OCI-LY7 (cell line): Measurements from ENCODE around the gene UFSP2. TPM values are rescaled to one million over a fixed set of nuclear protein-coding genes. Genes with fewer than 3 reads are reported as not detected.

Source experiments
- BruUV-seq: library from RNA; stranded (reverse); fragments of 400-500 nt; replicated peaks from 2 replicates; lab custom pipeline; 2021; lab: Mats Ljungman, UMichigan
- CTCF ChIA-PET: fragments of 300-600 bp; sonication (Branson Sonifier 250); formaldehyde crosslinking; loops from one replicate; lab custom pipeline; 2022; ENCODE audit warnings: antibody characterized with exemption; ENCODE audit not compliant: unreplicated experiment; lab: Charles Lee
- POLR2A ChIA-PET: fragments of 300-600 bp; sonication (Branson Sonifier 250); formaldehyde crosslinking; loops from one replicate; lab custom pipeline; 2022; ENCODE audit warnings: antibody characterized with exemption; lab: Charles Lee
- DNase-seq: peaks from one replicate; pipeline ENCODE4 v3.0.0-alpha.2; 2015; ENCODE audit warnings: low spot score
- H2AFZ ChIP-seq: fragments of 200-600 bp; sonication (generic), shearing (Covaris generic); 2 replicates; pipeline ENCODE4 v1.6.1; 2014; ENCODE audit warnings: mild to moderate bottlenecking, antibody characterized with exemption, low read length, moderate library complexity
- H3K27ac ChIP-seq: fragments of 200-600 bp; sonication (generic); 2 replicates; pipeline ENCODE4 v1.5.1; 2014; ENCODE audit warnings: mixed run types, low read depth, mild to moderate bottlenecking, moderate library complexity, low read length, inconsistent platforms; ENCODE audit not compliant: poor library complexity, severe bottlenecking
- H3K36me3 ChIP-seq: fragments of 200-600 bp; sonication (generic); 2 replicates; pipeline ENCODE4 v1.6.1; 2014; ENCODE audit warnings: mild to moderate bottlenecking, antibody characterized with exemption, low read length, moderate library complexity, mixed read lengths; ENCODE audit not compliant: insufficient read depth
- H3K4me1 ChIP-seq: fragments of 200-600 bp; sonication (generic); 2 replicates; pipeline ENCODE4 v1.5.1; 2014; ENCODE audit warnings: mild to moderate bottlenecking, low read length; ENCODE audit not compliant: insufficient read depth, poor library complexity, severe bottlenecking
- H3K4me2 ChIP-seq: fragments of 200-600 bp; sonication (generic); 2 replicates; pipeline ENCODE4 v1.6.1; 2014; ENCODE audit warnings: mild to moderate bottlenecking, low read length
- H3K4me3 ChIP-seq: fragments of 200-600 bp; sonication (generic); 2 replicates; pipeline ENCODE4 v1.5.1; 2014; ENCODE audit warnings: mild to moderate bottlenecking, low read depth, low read length; ENCODE audit not compliant: poor library complexity, severe bottlenecking
- H3K79me2 ChIP-seq: fragments of 200-600 bp; sonication (generic); 2 replicates; pipeline ENCODE4 v1.6.1; 2016; ENCODE audit warnings: low read depth, mild to moderate bottlenecking, low read length, moderate library complexity, mixed read lengths; ENCODE audit not compliant: insufficient read depth
- H3K9me2 ChIP-seq: fragments of 200-600 bp; sonication (generic); 2 replicates; pipeline ENCODE4 v1.6.1; 2016; ENCODE audit warnings: mild to moderate bottlenecking, low read length, mixed read lengths; ENCODE audit not compliant: insufficient read depth
- H3K9me3 ChIP-seq: fragments of 200-600 bp; sonication (generic); 2 replicates; pipeline ENCODE4 v1.6.1; 2014; ENCODE audit warnings: mild to moderate bottlenecking, mixed run types, low read length, mixed read lengths
- H4K20me1 ChIP-seq: fragments of 200-600 bp; sonication (generic); 2 replicates; pipeline ENCODE4 v1.6.1; 2014; ENCODE audit warnings: mild to moderate bottlenecking, antibody characterized with exemption, low read length, moderate library complexity, mixed read lengths; ENCODE audit not compliant: insufficient read depth
- CTCF ChIP-seq: fragments of 200-600 bp; sonication (generic); conservative IDR thresholded peaks from 2 replicates; pipeline ENCODE4 v1.5.1; 2014; ENCODE audit warnings: mild to moderate bottlenecking, antibody characterized with exemption, low read length, moderate library complexity, mixed read lengths
- EZH2phosphoT487 ChIP-seq: fragments of 200-600 bp; sonication (generic); IDR thresholded peaks from 2 replicates; pipeline ENCODE4 v1.6.1; 2018; ENCODE audit warnings: low read depth, borderline replicate concordance, mild to moderate bottlenecking, mixed run types, antibody characterized with exemption, low read length, moderate library complexity, mixed read lengths
- intact Hi-C: fragments of 100-400 bp; cut with micrococcal nuclease; formaldehyde crosslinking; loops from one replicate; pipeline ENCODE4 v1.10.0; 2022; ENCODE audit not compliant: unreplicated experiment
- total RNA-seq, 2 experiments: library from RNA; depleted of rRNA in 1 of 2; stranded (reverse); fragments of >200 nt in 1 of 2; shearing (Covaris generic) in 1 of 2; gene quantifications; 2 replicates each; pipeline ENCODE4 v1.2.3, GENCODE V29; 2014 to 2022

Gene UFSP2
- total RNA-seq, 2 experiments from 2014 or later, result 17.3 to 37.6 TPM

DNA sequence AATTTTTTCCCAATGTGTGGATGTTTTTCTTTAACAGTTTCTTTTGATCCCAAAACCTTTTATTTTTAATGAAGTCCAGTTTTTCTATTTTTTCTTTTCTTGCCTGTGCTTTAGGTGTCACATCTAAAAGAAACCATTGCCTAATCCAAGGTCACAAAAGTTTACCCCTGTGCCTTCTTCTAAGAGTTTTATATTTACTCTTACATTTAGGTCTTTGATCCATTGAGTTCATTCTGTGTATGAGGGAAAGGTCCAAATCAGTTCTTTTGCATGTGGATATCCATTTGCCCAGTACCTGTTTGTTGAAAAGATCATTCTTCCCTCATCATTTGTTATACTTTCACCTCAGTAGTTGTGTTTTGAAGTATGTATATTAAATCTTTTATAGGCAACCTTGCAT is 43.0 kb downstream of the UFSP2 start:
- POLR2A ChIA-PET, result interaction anchor here (0.6 kb wide), 1 partner anchor 186 kb away, joined by 4 read pairs; no protein-coding TSS in a partner anchor
- Histone ChIP-seq H3K36me3 (peaks cover 4% of the 10 kb centered on the region; the same call in 1 of the 2 replicates), H2AFZ (no peak overlapping the region), H3K4me1 (no peaks in the 10 kb centered on the region), H3K9me2 (no peaks in the 10 kb centered on the region), H3K79me2 (no peaks in the 10 kb centered on the region), H3K27ac (no peak overlapping the region), H4K20me1 (no peaks in the 10 kb centered on the region), H3K9me3 (peaks cover 19% of the 10 kb centered on the region), H3K4me2 (no peak overlapping the region), H3K4me3 (no peak overlapping the region)
- no peak for TF ChIP-seq CTCF
- TF ChIP-seq EZH2phosphoT487, result no peak
- intact Hi-C loops, result no loop called here
- CTCF ChIA-PET, result no interaction called here
- BruUV-seq, result no TSS peak
- no peak for DNase-seq

GRCh38 chr4:185381288-185382196 is 44.2 kb downstream of the UFSP2 start:
- no peak for TF ChIP-seq CTCF
- no peak for TF ChIP-seq EZH2phosphoT487
- ChIA-PET CTCF (no interaction called here), POLR2A (interaction anchor here (0.6 to 1.0 kb wide), 4 partner anchors 12 to 484 kb away, joined by 3 to 4 read pairs (median 4); no protein-coding TSS in a partner anchor)
- no peak overlapping the region for H3K27ac ChIP-seq
- no peak overlapping the region for H3K4me3 ChIP-seq
- H3K4me1 ChIP-seq, result no peaks in the 10 kb centered on the region
- no peaks in the 10 kb centered on the region for H3K79me2 ChIP-seq
- no peak overlapping the region for H3K4me2 ChIP-seq
- H4K20me1 ChIP-seq, result no peaks in the 10 kb centered on the region
- H2AFZ ChIP-seq, result no peak overlapping the region
- no peaks in the 10 kb centered on the region for H3K9me2 ChIP-seq
- no TSS peak for BruUV-seq
- peaks cover 4% of the 10 kb centered on the region for H3K36me3 ChIP-seq
- no peak for DNase-seq
- H3K9me3 ChIP-seq, result peaks cover 19% of the 10 kb centered on the region
- intact Hi-C loops, result no loop called here

DNA sequence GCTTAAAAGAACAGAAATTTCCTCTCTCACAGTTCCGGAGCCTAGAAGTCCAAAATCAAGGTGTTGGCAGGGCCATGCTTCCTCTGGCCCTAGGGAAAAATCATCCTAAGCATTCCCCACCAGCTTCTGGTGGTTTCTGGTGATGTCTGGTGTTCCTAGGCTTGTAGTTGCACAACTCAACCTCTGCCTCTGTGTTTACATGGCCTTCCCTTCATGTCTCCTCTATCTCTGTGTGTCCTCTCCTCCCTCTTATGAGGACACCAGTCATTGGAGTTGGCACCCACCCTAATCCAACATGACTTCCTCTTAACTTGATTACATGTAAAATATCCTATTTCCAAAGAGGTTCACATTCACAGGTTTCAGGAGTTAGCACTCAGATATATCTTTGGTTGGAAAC is 45.4 kb downstream of the UFSP2 start:
- Histone ChIP-seq H3K27ac (no peak overlapping the region), H3K4me1 (no peaks in the 10 kb centered on the region), H3K79me2 (no peaks in the 10 kb centered on the region), H4K20me1 (no peaks in the 10 kb centered on the region), H3K4me2 (no peak overlapping the region), H3K36me3 (peaks cover 4% of the 10 kb centered on the region), H3K9me2 (no peaks in the 10 kb centered on the region), H2AFZ (no peak overlapping the region), H3K9me3 (peaks cover 19% of the 10 kb centered on the region), H3K4me3 (no peak overlapping the region)
- BruUV-seq, result no TSS peak
- POLR2A ChIA-PET, result interaction anchor here (0.7 to 1.0 kb wide), 3 partner anchors 13 to 93 kb away, joined by 3 read pairs; no protein-coding TSS in a partner anchor
- no peak for DNase-seq
- intact Hi-C loops, result no loop called here
- TF ChIP-seq CTCF, result no peak
- TF ChIP-seq EZH2phosphoT487, result no peak
- CTCF ChIA-PET, result no interaction called here
